GM18511 (cell line): ENCODE results near the gene CCDC69.
"Not testable (repeated sequence)": the region's sequence is repeated elsewhere in the genome, so short reads cannot be mapped to it uniquely, and the experiment has no call there.

Experiments
- ATAC-seq: cut with Tn5 transposase; IDR thresholded peaks from one replicate; pipeline ENCODE4 v1.9.1; 2021; ENCODE audit warnings: mild to moderate bottlenecking, moderate library complexity; ENCODE audit not compliant: unreplicated experiment

Gene CCDC69

DNA sequence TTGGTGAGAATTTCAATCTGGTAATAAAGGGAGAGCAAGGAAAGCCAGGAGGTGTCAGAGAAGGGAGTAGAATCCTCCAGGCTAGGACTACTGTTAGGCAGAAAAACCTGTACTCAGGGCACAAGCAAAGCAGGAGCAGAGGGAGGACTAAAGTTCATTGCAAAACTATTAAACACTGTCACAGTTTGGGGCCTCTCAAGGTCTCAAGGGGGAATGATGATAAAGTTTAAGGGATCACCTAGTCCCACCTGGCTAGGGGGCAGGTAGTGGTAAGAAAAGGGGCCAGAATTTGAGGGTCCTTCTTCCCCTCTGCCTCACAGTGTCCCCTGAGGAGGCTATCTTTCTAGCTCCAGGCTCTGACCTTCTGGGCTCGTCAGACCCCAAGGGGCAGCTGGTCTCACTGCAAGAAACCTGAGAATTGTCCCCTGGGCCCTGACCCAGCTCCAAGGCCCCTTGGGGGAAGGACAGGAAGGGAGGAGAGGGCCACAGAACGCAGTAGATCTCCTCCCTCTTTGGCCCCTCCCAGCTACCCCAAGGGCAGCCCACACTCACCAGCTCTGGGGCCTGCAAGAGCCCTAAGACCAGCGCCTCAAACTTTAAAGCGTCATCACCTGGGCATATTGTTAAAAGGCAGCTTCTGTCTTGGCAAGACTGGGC is 974 bp downstream of the CCDC69 start:
- peak; percentile 81 for ATAC-seq

DNA sequence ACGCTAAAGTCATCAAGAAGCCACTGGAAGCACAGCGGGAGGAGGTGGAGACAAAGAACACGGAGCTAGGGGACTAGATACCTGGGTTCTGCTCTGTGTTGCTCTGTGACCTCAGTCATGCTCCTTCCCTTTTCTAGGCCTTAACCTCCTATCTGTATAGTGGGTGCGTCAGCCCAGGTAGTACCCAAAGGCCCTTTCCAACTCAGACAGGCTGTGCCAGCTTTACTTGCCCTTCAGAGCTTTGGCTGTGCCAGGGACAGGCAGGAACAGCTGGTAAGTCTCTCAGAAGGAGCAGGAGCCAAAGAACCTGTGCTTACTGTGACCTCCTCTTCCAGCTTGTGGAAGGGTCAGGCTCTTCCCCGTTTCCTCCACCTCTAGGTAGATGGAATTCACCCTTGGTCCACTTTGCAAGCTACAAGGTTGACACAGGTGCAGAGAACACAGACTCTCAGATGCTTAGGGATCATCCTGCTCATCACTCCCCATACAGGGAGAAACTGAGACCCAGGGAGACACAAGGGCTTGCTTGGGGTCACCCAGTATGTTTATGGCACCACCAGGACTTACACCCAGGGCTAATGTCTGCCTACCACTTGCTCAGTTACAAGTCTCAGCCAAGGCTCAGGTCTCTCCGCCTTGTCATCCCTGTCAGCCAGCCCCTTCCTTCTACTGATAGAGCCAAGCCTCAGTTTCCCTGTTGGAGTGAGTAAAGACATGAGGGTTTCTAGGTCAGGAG is 1.7 kb downstream of the CCDC69 start:
- ATAC-seq = no peak

DNA sequence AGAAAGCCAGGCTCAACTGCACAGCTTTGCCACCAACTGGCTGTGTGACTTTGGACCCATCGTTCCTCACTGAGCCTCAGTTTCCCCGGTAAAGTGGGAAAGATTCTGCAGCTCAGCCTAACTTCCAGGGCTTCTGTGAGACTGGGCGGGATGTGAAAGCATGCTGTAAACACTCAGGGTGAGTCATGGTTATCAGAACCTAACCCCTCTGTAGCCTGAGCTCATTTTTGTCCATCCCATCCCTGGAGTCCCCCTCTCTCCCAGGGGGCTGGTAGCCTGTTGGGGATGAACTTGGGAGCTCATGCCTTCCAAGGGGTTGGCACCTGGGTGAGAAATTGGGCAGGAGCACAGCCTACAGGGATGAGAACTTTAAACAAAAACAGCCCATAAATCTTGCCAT is 2.3 kb downstream of the CCDC69 start:
- no peak for ATAC-seq

DNA sequence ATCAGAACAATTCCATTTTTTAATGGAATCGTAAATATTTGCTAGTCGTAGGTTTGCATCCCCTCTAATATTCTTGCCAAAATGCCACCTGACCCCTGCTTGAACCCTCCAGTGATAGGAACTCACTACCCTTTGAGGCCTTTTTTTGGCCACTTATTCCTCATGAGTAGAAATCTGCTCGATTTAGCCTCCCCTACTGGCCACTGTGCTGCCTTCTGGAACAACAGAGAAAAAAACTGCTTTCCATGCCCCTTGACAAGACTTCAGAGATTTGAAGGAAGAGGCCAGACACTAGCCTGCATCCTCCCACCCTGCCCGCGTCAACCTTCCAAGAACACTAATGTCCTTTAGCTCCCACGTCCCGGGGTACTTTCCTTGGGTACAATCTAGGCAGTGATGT is 4.1 kb downstream of the CCDC69 start:
- ATAC-seq = no peak

DNA sequence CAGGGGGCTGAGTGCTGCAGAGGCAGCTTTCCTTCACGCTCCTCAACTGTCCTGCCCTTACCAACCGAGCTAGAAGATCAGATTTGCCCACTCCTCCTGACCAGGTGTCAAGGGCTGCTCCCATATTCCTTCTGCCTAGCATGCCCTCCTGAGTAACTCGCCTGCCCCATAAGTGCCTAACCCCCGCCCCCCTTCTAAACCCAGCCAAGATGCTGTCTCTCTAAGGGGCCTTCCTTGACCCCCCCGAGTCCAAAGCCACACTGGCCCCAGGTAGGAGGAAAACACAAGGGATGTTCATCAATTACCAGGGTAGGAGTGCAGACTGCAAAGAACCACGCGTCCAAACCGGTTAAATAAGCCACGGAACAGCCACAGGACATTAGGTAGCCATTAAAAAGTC is 4.8 kb downstream of the CCDC69 start:
- ATAC-seq = no peak

DNA sequence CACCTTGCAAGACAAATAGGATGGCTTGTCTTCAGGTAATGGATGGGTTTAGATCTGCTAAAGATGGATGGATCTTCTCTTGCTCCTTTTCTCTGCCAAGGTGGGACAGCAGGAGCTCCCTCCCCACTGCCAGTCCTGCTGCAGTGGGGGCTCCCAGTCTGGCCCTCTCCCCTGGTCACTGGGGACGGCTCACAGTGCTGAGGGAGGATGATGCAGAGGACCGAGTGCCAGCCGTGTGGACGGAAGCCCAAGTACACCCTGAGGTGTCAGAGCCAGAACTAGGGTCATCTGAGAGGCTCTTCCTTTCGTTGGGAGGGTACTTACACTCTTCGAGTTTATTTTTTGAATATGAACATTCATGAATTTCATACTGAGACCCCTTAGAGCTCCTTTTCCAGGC is 5.7 kb downstream of the CCDC69 start:
- ATAC-seq = no peak

DNA sequence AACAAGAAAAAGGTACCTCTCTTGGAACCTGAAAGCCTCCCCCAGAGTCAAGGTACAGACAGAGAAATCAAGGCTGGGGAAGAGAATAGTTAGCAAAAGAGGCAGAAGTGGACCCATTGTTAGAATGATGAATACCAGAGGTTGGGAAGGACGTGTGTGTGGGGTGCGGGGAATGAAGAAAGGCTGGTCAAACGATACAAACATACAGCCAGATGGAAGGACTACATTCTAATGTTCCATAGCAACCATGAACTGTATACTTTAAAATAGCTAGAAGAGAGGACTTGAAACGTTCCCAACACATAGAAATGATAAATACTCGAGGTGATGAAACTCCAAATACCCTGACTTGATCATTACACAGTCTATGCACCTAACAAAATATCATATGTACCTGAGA is 7.1 kb downstream of the CCDC69 start:
- no peak for ATAC-seq

DNA sequence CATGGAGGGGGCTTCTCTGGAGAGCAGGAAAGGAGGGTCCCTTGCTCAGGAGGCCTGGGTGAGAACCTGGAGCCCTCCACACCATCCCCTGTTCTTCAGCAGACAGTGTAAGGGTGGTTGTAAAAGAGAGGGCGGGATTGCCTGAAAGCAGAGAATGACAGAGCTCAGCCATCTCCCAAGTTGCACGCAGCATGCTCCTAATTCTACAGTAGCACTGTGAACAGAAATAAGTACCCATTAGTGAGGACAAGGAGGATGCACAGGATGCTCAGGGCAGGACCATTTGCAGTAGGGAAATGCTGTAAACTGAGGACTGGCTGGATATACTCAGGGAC is 8.4 kb downstream of the CCDC69 start:
- no peak for ATAC-seq

DNA sequence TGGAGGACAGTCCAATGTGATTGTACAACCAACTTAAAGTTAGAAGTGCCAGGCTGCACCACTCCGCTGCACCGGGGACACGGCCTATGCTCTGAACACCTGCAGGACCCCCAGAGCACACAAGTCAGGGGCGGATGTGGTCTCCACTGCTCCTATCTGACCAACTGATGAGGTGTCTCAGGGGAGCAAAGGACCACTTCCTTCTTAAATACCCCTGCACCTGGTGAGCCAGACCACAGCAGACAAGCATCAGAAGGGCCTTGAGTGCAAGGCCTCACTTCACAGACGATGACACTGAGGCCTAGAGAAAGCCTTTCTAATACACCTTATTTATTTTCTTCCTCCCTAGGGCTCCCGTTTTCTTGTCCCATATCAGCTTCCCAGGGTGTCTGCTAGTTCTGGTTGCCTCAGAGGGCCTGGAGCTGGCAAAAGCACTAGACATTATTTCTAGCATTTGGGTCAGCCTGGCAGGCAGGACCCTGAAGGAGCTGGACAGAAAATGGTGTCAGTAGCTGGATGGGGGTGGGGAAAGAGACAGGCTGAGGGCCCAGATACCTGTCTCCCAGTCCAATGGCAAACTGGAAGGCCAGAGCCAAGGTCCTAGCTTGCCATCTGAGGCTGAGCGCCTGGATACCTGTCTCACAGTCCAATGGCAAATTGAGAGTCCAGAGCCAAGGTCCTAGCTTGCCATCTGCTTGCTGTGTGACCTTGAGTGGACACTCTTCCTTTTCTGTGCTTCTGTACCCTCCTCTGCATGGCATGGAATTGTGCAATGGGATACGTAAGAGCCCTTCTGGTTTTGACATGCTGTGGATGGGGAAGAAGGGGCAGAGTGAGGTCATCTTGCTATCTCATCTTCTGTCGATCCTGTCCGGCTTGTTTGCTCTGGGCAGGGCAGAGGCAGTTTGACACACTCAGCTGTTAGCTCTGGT is 9.0 kb downstream of the CCDC69 start:
- peak; percentile 62 for ATAC-seq

DNA sequence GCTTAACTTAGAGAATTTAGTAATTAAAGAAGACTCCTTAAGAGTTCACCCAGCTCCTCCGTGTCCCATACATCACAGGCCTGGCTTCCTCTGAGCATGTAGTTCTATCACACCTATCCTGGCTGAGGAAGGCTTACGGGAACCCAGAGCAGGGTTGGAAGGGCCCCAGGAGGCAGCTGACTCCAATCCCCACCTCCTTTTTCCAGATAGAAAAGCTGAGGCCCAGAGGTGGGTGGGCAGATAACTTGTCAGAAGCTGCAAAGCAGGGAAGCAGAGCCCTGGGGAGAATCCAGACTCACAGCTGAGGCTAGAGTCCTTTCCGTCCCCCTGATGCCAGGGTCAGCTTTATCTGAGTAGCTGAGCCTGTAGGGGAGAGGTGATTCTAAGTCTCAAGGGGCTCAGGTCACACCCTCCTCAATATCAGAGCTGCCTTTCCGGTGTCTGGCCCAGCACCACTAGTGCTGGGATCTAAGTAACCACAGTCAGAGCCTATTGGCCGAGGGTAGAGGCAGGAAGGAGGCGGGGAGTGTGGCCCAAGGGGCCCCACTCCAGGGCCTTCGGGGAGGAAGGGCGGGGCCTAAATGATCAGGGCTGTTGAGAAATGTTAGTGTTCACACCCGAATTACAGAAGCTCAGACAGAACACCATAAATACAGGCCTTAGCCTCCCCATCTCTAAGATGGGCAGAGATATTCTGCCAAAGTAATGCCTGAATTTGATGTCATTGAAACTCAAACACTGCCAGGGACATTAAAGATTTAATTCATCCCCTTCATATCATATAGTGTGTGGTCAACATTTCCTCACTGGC is 9.9 kb downstream of the CCDC69 start:
- peak; percentile 78 for ATAC-seq

DNA sequence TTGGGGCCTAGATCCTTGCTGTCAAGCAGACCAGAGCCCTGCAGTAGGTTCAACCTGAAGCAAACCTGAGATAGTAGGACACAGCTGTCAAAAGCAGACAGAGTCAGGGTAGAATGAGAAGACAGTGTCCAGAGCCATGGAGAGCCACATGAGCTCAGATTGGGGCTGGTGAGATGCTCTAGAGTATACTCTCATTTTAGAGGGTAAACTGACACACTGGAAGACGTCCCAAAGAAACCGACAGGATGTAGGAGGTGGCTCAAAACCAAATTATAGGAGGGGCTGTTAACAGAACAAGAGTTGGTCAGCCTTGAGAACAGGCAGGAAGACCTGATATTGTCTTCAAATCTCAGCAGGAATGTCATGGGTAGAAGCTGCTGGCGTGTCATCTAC is 11.5 kb downstream of the CCDC69 start:
- no peak for ATAC-seq

DNA sequence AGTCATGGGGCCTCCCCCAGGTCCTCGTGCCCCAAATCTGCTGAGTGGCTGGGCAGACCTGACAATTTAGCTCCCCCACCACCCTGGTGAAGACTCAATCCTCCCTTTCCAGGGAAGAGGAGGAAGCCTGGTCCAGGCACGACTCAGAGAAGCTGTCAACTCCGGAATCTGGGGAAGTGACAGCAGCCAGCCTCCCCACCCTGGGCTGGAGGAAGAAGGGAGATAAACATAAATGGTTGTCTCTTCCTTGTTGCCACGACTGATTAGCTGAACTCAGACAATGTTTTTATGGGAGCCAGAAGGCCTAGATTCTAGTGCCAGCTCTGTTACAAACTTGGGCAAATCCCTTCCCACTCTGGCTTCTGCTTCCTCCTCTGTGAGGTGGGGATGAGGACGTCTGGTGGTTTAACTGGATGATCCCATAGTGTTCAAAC is 15.4 kb downstream of the CCDC69 start:
- no peak for ATAC-seq

DNA sequence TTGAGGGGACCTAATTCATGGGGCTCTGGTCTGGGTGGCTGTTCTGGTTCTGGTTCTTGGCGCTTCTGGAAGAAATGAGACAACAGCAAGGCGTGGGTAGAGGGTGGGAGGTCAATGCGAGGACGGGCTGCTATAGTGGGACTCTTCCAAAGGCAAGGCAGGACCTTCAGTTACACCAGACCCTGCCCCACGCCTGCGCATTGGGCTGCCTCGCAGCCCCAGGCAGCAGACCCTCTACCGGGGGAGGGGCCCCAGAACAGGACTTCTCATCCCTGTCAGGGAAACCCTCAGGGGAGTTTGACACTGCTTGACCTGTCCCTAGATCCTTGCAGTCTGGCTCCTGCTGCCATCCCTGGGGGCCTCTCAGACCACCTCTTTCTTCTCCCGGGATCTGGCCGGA is 18.5 kb downstream of the CCDC69 start:
- ATAC-seq = no peak

DNA sequence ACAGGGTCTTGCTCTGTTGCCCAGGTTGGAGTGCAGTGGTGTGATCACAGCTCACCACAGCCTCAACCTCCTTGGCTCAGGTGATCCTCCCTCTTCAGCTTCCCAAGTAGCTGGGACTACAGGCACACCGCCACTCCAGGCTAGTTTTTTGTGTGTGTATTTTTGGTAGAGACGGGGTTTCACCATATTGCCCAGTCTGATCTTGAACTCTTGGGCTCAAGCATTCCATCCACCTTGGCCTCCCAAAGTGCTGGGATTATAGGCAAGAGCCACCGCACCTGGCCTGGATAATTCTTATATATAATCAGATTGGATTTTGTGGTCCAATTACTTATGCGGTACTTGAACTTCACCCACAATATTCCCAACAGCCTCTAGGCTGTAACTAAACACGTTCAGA is 19.8 kb downstream of the CCDC69 start:
- no peak for ATAC-seq

DNA sequence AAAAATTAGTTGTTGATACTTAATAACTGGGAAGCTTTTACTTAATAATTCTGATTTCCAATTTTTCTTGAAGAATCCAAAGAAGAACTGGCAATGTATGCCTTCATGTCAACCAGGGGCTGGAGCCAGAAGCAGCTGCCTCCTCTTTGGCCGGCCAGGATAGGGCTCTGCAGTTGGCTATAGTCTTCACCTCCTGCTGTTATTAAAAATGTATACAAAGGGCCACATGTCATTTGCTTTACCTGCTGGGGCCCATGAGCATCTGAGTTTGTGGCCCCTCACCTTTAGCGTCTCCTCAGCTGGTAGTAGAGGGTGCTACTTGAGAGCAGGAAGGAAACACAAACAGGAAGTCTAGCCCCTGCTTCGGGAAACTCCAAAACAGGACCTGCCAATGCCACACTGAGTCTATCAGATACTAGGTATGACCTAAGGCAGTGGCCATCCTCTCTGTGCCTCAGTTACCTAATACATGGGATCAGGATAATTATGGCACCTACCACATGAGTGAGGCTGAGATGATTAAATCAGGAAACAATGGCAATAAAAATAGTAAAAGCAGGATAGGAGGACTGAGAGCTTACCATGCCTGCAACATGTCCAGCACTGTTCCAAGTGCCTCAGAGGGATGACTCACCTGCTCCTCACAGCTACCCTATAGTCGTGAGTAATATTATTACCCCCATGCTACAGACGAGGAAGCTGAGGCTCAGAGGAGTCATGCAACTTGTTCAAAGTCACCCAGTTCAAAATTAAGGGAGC is 21.3 kb downstream of the CCDC69 start:
- no peak for ATAC-seq

DNA sequence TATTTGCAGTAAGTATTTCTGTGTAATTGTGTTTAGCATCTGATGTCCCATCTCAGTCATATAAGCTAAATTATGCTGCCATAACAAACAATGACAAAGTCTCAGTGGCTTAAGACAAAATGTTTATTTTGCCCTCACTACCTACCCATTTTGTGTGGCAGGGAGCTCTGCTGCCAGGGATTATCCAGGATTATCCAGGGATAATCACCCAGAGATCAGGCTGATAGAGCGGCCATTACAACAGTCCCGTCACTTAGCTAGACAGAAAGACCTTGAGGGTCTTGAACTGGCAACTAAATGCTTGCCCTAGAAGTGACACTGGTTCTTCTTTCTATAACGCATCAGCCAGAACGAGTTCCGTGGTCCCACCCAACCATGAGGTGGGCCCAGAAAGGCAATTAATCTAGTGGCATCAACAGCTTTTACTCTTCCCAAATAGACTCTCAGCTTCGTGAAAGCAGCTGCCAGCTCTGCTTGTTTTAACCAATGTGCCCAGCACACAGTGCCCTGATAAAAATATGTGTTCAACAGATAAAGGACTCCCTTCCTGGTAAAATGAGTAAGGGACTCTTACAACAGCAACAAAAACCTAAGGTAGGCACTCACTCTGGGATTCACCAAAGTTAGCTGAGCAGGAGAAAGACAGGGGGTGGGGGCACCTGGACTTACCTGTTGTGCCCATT is 22.8 kb downstream of the CCDC69 start:
- ATAC-seq = no peak

DNA sequence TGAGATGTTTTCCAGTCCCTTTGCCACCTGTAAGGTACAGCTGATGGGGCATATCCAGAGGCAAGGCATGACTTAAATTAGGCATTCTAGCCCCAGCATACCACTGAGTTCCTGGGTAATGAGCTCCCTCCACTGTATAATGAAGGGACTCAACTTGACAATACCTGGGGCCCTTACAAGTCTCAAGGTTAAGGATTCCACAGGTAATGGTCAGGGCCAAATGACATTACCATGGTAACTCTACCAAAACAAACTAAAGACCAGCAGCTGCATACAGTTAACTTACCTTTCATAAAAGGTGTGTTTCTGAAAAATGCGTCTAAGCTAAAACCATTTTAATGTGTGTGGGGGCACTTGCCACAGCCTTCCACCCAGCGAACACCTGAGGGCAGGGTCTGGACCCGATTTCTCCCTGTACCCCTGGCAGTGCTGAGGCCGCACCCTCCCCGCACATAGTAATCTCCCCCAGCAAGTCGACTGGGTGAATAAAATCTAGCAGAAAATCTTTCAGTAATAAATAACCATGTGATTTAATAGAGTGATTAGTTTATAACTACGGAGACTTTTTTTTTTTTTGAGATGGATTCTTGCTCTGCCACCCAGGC is 24.2 kb downstream of the CCDC69 start:
- ATAC-seq = no peak

DNA sequence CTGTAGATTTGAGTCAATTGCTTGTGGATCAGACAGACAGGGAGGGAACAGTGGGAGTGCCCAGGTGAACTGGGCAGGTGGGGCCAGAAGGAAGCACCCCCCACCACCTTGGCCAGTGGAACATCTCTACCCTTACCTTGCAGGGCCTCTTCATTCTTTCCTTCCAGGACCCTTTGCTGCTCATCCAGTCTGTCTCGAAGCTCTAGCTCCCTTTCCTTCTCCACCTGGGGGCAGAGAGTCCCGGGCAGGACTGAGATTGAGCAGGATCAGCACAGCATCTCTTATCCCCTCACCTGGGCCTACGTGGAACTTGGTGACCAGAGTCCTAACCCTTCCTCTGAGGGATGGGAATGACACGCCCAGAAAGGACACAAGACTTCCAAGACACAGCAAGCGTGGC is 25.0 kb downstream of the CCDC69 start:
- no peak for ATAC-seq

DNA sequence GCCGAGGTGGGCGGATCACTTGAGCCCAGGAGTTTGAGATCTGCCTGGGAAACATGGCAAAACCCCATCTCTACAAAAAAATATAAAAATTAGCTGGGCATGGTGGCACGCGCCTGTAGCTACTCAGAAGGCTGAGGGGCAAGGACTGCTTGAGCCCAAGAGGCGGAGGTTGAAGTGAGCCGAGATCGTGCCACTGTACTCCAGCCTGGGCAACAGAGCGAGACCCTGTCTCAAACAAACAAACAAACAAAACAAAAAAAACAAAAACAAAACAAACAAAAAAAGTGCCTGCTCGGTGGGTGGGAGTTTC is 26.6 kb downstream of the CCDC69 start:
- ATAC-seq = not testable (repeated sequence)
